HG02938 (cell line): ENCODE data around the gene OGDH.

Experiments used
- ATAC-seq: cut with Tn5 transposase; IDR thresholded peaks from one replicate; pipeline ENCODE4 v1.9.1; 2021; ENCODE audit warnings: mild to moderate bottlenecking, moderate library complexity; ENCODE audit not compliant: unreplicated experiment

Gene OGDH

DNA sequence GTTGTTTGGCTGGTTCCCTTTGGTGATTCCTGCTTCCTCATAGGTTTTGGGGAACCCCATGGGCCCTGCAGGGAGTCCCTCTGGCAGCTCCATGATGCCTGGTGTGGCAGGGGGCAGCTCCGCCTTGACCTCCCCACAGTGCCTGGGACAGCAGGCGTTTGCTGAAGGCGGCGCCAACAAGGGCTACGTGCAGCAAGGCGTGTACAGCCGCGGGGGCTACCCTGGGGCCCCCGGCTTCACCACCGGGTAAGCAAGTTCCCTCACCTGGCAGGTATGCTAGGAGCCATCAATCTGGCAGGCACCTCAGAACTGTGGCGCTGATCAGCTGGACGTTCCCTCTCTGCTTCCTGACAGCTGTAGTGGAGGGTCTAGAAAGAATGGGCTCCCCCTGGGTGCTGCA, 150.5 kb downstream of the OGDH start:
- ATAC-seq = no peak

DNA sequence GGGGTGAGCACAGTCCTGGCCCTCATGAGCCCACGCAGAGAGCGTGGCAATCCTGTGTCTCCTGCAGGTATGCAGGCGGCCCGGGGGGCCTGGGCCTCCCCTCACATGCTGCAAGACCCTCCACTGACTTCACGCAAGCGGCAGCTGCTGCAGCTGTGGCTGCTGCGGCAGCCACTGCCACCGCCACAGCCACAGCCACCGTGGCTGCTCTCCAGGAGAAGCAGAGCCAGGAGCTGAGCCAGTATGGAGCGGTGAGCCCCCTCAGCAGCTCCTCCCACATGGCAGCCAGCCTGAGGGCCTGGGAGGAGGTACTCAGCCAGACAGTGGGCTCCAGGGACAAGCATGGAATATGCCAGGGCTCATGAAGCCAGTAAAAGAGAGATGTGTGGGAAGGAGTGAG, 150.9 kb downstream of the OGDH start:
- ATAC-seq = no peak

GRCh38 chr7:44757739-44758138, 151.3 kb downstream of the OGDH start:
- no peak for ATAC-seq
